Hepatocyte (in vitro differentiated cells): ENCODE measurements around the gene NHERF1. TPM values are rescaled to one million over a fixed set of nuclear protein-coding genes. Genes with fewer than 3 reads are reported as not detected.

Experiments used
- DNase-seq: peaks from one replicate; pipeline ENCODE4 v3.0.0-alpha.2; 2016; ENCODE audit warnings: low spot score
- H2AFZ ChIP-seq: fragments of 200-600 bp; sonication (generic); 2 replicates; pipeline ENCODE4 v1.6.0; 2016; ENCODE audit warnings: antibody characterized with exemption, mild to moderate bottlenecking
- H3K27ac ChIP-seq: fragments of 200-600 bp; sonication (generic); 2 replicates; pipeline ENCODE4 v1.5.1; 2016; ENCODE audit warnings: mild to moderate bottlenecking
- H3K27me3 ChIP-seq: fragments of 200-600 bp; sonication (generic); 2 replicates; pipeline ENCODE4 v1.6.1; 2016
- H3K36me3 ChIP-seq: fragments of 200-600 bp; sonication (generic); replicated peaks from 2 replicates; pipeline ENCODE4 v1.5.1; 2016; ENCODE audit warnings: low read depth; ENCODE audit not compliant: insufficient read depth
- H3K4me1 ChIP-seq: fragments of 200-600 bp; sonication (generic); 2 replicates; pipeline ENCODE4 v1.5.1; 2016; ENCODE audit warnings: mild to moderate bottlenecking, moderate library complexity; ENCODE audit not compliant: insufficient read depth
- H3K4me2 ChIP-seq: fragments of 200-600 bp; sonication (generic); 2 replicates; pipeline ENCODE4 v1.6.0; 2016
- H3K4me3 ChIP-seq: fragments of 200-600 bp; sonication (generic); 2 replicates; pipeline ENCODE4 v1.5.1; 2016; ENCODE audit warnings: mild to moderate bottlenecking
- H3K79me2 ChIP-seq: fragments of 200-600 bp; sonication (generic); 2 replicates; pipeline ENCODE4 v1.6.0; 2017; ENCODE audit warnings: mild to moderate bottlenecking
- H3K9me2 ChIP-seq: fragments of 200-600 bp; sonication (generic); replicated peaks from 2 replicates; pipeline ENCODE4 v1.6.0; 2017; ENCODE audit warnings: mild to moderate bottlenecking; ENCODE audit not compliant: insufficient read depth
- H3K9me3 ChIP-seq: fragments of 200-600 bp; sonication (generic); 2 replicates; pipeline ENCODE4 v1.5.1; 2016; ENCODE audit warnings: low read depth, mild to moderate bottlenecking
- H4K20me1 ChIP-seq: fragments of 200-600 bp; sonication (generic); 2 replicates; pipeline ENCODE4 v1.6.0; 2016; ENCODE audit warnings: mild to moderate bottlenecking; ENCODE audit not compliant: insufficient read depth, poor library complexity, severe bottlenecking
- EZH2 ChIP-seq: fragments of 200-600 bp; sonication (generic); IDR thresholded peaks from 2 replicates; pipeline ENCODE4 v1.6.1; 2016; ENCODE audit warnings: antibody characterized with exemption, mild to moderate bottlenecking, borderline replicate concordance
- EZH2phosphoT487 ChIP-seq: fragments of 200-600 bp; sonication (generic); IDR thresholded peaks from one replicate; pipeline ENCODE4 v1.6.1; 2018; ENCODE audit warnings: antibody characterized with exemption, mild to moderate bottlenecking, low read depth, moderate library complexity; ENCODE audit not compliant: unreplicated experiment, severe bottlenecking
- WGBS: methylation state at CpG from one replicate; pipeline ENCODE4 v1.1.6; 2016; ENCODE audit warnings: low lambda C conversion rate; ENCODE audit errors: missing lambda C conversion rate; 5-methylcytosine and 5-hydroxymethylcytosine counted together
- polyA plus RNA-seq: library from polyadenylated mRNA; unstranded; fragments of >200 nt; fragmentation: Nextera tagmentation; extraction: Ambion mirVana; gene quantifications from 2 replicates; pipeline ENCODE4 v1.2.1, GENCODE V29; 2016
- total RNA-seq: library from RNA; depleted of rRNA; stranded (reverse); fragments of >200 nt; gene quantifications from 2 replicates; pipeline ENCODE4 v1.2.3, GENCODE V29; 2014
- TF ChIP-seq, protein P1 (sequence below): fragments of 200-600 bp; sonication (generic); IDR thresholded peaks from 2 replicates; pipeline ENCODE4 v1.5.1; 2016; ENCODE audit warnings: antibody characterized with exemption, mild to moderate bottlenecking; ENCODE audit not compliant: poor library complexity

Gene NHERF1
- total and polyA plus RNA-seq, 2 experiments from 2014 or later = 263 to 763 TPM

DNA sequence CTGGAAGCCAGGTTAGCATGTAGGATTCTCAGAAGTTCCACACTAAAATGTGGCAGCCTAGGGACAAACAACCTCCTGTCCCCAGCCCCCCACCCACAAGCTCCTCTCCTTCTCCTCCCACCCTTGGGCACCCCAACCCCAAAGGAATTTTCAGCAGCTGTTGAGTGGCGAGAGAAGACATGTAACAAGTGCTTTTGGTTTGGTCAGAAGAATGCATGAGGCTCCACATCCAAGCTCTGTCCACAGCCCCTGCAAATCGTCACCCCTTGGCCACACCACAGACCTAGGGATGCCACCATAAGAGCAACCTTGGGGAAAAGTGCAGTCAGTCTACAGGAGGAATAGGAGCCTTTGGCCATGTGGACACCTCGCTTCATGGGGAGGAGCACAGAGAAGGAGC, 23.3 kb upstream of the NHERF1 start:
- Histone ChIP-seq H3K4me1 (no peaks in the 10 kb centered on the region), H3K4me3 (no peak overlapping the region), H3K4me2 (no peak overlapping the region)

DNA sequence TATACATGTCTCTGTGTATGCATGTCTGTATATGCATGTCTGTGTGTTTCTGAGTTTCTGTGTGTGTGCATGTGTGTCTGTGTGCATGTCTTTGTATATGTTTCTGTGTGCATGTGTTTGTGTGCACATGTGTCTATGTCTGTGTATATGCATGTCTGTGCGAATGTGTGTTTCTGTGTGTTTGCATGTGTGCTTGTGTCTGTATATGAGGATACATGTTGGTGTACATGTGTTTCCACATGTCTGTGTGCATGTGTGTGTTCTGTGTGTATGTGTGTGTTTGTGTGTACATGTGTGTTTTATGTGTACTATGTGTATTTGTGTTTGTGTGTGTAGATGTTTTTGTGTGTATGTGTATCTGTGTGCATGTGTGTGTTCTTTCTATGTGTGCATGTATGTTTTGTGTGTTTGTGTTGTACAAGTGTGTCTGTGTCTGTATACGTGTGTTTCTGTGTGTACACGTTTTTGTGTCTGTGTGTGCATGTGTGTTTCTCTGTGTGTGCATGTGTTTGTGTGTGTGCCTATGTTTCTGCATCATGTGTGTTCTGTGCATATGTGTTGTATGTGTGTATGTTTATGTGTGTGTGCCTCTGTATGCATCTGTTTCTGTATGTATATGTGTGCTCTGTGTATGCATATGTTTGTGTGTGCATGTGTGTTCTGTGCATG, 20.3 kb upstream of the NHERF1 start:
- Histone ChIP-seq H3K4me2 (no peak overlapping the region), H3K9me3 (no peaks in the 10 kb centered on the region), H3K4me1 (no peaks in the 10 kb centered on the region), H3K4me3 (no peak overlapping the region), H2AFZ (no peak overlapping the region), H3K9me2 (no peaks in the 10 kb centered on the region), H4K20me1 (no peaks in the 10 kb centered on the region), H3K27me3 (no peaks in the 10 kb centered on the region), H3K79me2 (no peaks in the 10 kb centered on the region), H3K27ac (no peak overlapping the region), H3K36me3 (no peaks in the 10 kb centered on the region)
- DNase-seq = no peak
- TF ChIP-seq EZH2 (no peak), EZH2phosphoT487 (no peak)
- TF ChIP-seq, protein P1, sequence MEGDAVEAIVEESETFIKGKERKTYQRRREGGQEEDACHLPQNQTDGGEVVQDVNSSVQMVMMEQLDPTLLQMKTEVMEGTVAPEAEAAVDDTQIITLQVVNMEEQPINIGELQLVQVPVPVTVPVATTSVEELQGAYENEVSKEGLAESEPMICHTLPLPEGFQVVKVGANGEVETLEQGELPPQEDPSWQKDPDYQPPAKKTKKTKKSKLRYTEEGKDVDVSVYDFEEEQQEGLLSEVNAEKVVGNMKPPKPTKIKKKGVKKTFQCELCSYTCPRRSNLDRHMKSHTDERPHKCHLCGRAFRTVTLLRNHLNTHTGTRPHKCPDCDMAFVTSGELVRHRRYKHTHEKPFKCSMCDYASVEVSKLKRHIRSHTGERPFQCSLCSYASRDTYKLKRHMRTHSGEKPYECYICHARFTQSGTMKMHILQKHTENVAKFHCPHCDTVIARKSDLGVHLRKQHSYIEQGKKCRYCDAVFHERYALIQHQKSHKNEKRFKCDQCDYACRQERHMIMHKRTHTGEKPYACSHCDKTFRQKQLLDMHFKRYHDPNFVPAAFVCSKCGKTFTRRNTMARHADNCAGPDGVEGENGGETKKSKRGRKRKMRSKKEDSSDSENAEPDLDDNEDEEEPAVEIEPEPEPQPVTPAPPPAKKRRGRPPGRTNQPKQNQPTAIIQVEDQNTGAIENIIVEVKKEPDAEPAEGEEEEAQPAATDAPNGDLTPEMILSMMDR = no peak
- 96% methylated on average over 3 of the region's 3 CpGs for WGBS

More for the DNA sequence above, 23.3 kb upstream of the NHERF1 start:
- DNase-seq = no peak
- TF ChIP-seq, protein P1 = no peak
- TF ChIP-seq EZH2phosphoT487 = no peak
- no peak for TF ChIP-seq EZH2
- Histone ChIP-seq H3K27me3 (no peaks in the 10 kb centered on the region), H3K36me3 (no peaks in the 10 kb centered on the region), H3K9me3 (no peaks in the 10 kb centered on the region), H3K79me2 (no peaks in the 10 kb centered on the region), H3K27ac (no peak overlapping the region), H3K9me2 (no peaks in the 10 kb centered on the region), H4K20me1 (no peaks in the 10 kb centered on the region), H2AFZ (no peak overlapping the region)
- WGBS = 89% methylated on average over 3 of the region's 3 CpGs

DNA sequence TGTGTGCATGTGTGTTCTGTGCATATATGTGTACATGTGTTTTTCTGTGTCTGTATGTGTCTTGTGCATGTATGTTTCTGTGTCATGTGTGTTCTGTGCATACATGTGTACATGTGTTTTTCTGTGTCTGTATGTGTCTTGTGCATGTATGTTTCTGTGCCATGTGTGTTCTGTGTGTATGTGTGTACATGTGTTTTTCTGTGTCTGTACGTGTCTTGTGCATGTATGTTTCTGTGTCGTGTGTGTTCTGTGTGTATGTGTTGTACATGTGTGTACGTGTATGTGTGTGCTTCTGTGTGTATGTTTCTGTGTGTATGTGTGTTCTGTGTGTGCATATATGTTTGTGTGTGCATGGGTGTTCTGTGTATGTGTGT, 19.7 kb upstream of the NHERF1 start:
- 87% methylated on average over 3 of the region's 3 CpGs for WGBS
- TF ChIP-seq, protein P1 = no peak
- no peak for TF ChIP-seq EZH2
- Histone ChIP-seq H3K27me3 (no peaks in the 10 kb centered on the region), H3K4me3 (no peak overlapping the region), H4K20me1 (no peaks in the 10 kb centered on the region), H3K9me3 (no peaks in the 10 kb centered on the region), H3K9me2 (no peaks in the 10 kb centered on the region), H3K27ac (no peak overlapping the region), H3K36me3 (no peaks in the 10 kb centered on the region), H2AFZ (no peak overlapping the region), H3K4me1 (no peaks in the 10 kb centered on the region), H3K79me2 (no peaks in the 10 kb centered on the region), H3K4me2 (no peak overlapping the region)
- no peak for DNase-seq

DNA sequence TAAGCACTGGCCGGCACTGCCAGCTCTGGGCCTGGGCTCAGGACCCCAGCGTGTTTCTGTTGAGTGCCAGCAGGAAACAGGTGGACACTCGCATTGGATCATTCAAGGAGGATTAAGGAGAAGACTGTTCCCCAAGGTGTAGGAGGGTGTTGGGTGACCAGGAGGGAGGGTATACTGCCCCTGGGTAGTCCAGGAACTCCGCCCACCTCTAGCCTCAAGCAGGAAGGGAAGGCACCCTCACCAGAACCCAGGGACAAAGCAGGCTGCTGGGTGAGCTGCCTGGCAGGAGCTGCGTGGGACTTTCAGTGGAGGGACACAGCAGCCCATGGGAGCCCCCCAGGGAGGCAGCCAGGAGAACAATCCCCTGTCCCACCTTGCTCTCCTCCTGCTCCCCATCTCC, 19.1 kb upstream of the NHERF1 start:
- no peak overlapping the region for H3K4me3 ChIP-seq
- H4K20me1 ChIP-seq = no peaks in the 10 kb centered on the region
- H3K27ac ChIP-seq = no peak overlapping the region
- H3K27me3 ChIP-seq = no peaks in the 10 kb centered on the region
- no peaks in the 10 kb centered on the region for H3K79me2 ChIP-seq
- no peak overlapping the region for H2AFZ ChIP-seq
- WGBS = 94% methylated on average over 5 of the region's 5 CpGs
- no peaks in the 10 kb centered on the region for H3K9me2 ChIP-seq
- TF ChIP-seq EZH2 = no peak
- no peak for TF ChIP-seq EZH2phosphoT487
- TF ChIP-seq, protein P1 = no peak
- no peak overlapping the region for H3K4me2 ChIP-seq
- H3K9me3 ChIP-seq = no peaks in the 10 kb centered on the region
- DNase-seq = no peak
- H3K4me1 ChIP-seq = no peaks in the 10 kb centered on the region
- no peaks in the 10 kb centered on the region for H3K36me3 ChIP-seq
